ENCODE data around the gene PTPRG.

Gene PTPRG

GRCh38 chr3:61899700-61900462 lies 338.5 kb downstream of the PTPRG start:
- TF ChIP-seq, protein P1, sequence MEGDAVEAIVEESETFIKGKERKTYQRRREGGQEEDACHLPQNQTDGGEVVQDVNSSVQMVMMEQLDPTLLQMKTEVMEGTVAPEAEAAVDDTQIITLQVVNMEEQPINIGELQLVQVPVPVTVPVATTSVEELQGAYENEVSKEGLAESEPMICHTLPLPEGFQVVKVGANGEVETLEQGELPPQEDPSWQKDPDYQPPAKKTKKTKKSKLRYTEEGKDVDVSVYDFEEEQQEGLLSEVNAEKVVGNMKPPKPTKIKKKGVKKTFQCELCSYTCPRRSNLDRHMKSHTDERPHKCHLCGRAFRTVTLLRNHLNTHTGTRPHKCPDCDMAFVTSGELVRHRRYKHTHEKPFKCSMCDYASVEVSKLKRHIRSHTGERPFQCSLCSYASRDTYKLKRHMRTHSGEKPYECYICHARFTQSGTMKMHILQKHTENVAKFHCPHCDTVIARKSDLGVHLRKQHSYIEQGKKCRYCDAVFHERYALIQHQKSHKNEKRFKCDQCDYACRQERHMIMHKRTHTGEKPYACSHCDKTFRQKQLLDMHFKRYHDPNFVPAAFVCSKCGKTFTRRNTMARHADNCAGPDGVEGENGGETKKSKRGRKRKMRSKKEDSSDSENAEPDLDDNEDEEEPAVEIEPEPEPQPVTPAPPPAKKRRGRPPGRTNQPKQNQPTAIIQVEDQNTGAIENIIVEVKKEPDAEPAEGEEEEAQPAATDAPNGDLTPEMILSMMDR (IDR thresholded peaks at IDR 0.05; ENCODE audit: low read depth, low read length): no peak
- no peak for DNase-seq (ENCODE audit: extremely low read depth, low read depth)

DNA sequence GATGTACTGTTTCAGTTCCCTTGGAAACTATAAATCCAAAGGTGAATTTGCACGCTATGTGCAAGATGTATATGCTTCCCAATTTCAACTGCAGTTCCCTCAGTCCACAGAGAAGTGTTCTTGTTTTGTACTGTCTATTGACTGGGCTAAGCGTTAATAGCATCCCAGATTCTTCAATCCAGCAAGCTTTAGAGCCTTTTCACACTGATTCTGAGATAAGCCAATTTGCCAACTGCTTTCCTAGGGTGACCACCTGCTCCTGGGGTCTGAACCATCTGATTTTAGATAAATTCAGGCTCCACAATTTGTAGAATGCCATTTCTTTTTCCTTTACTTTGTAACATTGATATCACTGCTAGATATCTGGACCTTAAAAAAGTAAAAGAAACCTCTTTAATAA lies 340.1 kb downstream of the PTPRG start:
- TF ChIP-seq, protein P1 (IDR thresholded peaks at IDR 0.05; ENCODE audit: low read depth, low read length): no peak
- no peak for DNase-seq (ENCODE audit: extremely low read depth, low read depth)

- TF ChIP-seq, protein P1 (IDR thresholded peaks at IDR 0.05; ENCODE audit: low read depth, low read length): no peak
- no peak for DNase-seq (ENCODE audit: extremely low read depth, low read depth)
Observed at GRCh38 chr3:61901986-61902385, 340.6 kb downstream of the PTPRG start.

- TF ChIP-seq, protein P1 (IDR thresholded peaks at IDR 0.05; ENCODE audit: low read depth, low read length): no peak
- DNase-seq (ENCODE audit: extremely low read depth, low read depth): no peak
Observed at GRCh38 chr3:61903074-61903473, 341.7 kb downstream of the PTPRG start.

- no peak for DNase-seq (ENCODE audit: extremely low read depth, low read depth)
- TF ChIP-seq, protein P1 (IDR thresholded peaks at IDR 0.05; ENCODE audit: low read depth, low read length): no peak
Observed at GRCh38 chr3:61903931-61904657, 342.7 kb downstream of the PTPRG start.

DNA sequence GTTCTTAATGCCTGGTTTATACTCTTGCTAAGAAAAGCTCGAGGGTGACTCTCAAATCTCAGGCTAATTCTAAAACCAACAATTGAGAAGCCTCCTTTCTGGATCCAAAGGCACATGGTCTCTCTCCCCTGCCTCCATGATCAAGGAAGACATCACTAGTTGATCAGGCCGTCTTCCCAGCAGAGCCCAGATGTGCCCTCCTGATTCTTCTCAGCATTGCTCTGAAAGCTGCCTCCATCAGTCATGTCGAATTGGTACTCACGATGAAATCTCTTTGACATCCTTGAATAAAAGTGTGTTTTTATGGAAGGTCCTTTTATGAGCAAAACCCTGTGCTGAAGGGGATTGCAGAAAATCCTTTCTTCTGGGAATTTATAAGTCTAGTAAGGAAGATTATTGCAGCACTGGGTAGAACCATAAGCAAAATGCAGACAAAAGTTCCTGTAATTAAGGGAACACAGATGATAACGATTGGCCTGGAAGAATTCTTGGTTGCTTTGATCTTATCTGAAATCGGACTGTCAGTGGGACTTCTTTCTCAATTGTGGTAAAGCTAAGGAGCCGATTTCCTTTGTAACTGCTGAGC lies 345.9 kb downstream of the PTPRG start:
- TF ChIP-seq, protein P1 (IDR thresholded peaks at IDR 0.05; ENCODE audit: low read depth, low read length): no peak
- no peak for DNase-seq (ENCODE audit: extremely low read depth, low read depth)

DNA sequence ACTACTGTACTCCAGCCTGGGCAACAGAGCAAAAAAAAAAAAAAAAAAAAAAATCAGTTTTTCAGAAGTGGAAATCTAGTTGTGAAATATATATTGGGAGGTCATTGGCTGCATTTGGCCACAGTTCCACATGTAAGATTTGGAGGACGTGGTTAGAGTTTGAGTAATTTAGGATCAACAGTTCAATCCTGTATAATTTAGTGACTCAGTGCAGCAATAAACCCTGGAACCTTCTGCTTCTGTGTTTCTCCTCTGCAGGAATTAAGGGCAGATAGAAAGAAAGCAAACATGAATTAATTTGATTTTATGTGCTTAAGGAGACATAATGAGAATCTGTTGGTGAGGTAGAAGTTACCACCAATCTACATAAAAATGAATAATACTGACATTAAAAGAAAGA lies 347.0 kb downstream of the PTPRG start:
- TF ChIP-seq, protein P1 (IDR thresholded peaks at IDR 0.05; ENCODE audit: low read depth, low read length): no peak
- DNase-seq (ENCODE audit: extremely low read depth, low read depth): no peak
